Measurements from ENCODE around the gene ADAMTS9.

DNA sequence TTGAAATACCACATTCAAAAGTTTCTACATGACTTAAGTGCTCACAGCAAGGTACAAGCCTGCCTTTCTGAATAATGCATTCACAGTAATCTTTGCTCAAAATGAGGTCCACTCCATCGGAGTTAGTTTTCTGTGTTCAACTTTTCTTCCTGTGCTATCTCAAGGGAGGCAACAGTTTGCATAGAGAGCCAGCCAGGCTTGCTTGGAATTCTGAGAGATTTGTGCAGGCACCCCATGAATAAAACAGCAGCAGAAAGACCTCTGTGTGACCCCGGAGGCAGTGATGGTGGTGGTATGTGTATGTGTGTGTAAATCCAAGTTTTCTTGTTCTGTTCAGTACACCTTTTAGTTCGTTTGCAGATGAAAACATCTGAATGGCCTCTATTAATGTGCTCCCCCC is 124.0 kb downstream of the ADAMTS9 start:
- TF ChIP-seq, protein P1, sequence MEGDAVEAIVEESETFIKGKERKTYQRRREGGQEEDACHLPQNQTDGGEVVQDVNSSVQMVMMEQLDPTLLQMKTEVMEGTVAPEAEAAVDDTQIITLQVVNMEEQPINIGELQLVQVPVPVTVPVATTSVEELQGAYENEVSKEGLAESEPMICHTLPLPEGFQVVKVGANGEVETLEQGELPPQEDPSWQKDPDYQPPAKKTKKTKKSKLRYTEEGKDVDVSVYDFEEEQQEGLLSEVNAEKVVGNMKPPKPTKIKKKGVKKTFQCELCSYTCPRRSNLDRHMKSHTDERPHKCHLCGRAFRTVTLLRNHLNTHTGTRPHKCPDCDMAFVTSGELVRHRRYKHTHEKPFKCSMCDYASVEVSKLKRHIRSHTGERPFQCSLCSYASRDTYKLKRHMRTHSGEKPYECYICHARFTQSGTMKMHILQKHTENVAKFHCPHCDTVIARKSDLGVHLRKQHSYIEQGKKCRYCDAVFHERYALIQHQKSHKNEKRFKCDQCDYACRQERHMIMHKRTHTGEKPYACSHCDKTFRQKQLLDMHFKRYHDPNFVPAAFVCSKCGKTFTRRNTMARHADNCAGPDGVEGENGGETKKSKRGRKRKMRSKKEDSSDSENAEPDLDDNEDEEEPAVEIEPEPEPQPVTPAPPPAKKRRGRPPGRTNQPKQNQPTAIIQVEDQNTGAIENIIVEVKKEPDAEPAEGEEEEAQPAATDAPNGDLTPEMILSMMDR (IDR thresholded peaks at IDR 0.05 in 4 of 5, conservative IDR thresholded peaks at IDR 0.05 in 1 of 5): no peak
- no peak for TF ChIP-seq POLR2A (IDR thresholded peaks at IDR 0.05)
